GM10248 (cell line): ENCODE results near the gene DCAF10.

Source experiments
- CTCF ChIA-PET: fragments of 300-600 bp; sonication (Branson Sonifier 250); formaldehyde crosslinking; extraction: SDS; loops from one replicate; lab custom pipeline; 2021; ENCODE audit warnings: antibody characterized with exemption; lab: Yijun Ruan, JAX
- POLR2A ChIA-PET: fragments of 350-650 bp; sonication (Branson Sonifier 250); formaldehyde crosslinking; extraction: SDS; loops from one replicate; lab custom pipeline; 2020; ENCODE audit warnings: antibody characterized with exemption; lab: Yijun Ruan, JAX
- DNase-seq: peaks from one replicate; pipeline ENCODE4 v3.0.0; 2012; ENCODE audit errors: extremely low spot score
- TF ChIP-seq, protein P1 (sequence below): IDR thresholded peaks from 2 replicates; pipeline ENCODE4 v1.5.1; 2012; ENCODE audit warnings: mild to moderate bottlenecking, low read depth; ENCODE audit errors: extremely low read depth, missing control alignments, control extremely low read depth

Gene DCAF10

DNA sequence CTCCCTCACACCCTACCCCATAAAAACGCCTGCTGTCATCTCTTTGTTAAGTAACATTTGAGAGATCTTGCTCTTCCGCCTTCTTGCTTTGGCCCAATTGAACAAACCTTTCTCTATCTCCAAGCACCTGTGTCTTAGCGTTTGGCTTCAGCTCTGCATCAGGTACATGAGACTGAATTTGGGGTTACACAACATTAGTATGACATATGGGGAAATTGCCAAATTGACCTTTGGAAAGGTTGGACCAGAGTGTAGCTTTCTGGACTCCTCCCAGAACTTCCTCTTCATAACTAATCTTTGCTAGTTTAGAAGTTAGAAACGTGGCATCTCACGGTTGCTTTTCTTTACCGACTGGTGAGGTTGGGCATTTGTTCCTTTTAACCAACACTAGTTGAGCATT is 12.3 kb upstream of the DCAF10 start:
- CTCF ChIA-PET: no interaction called here

DNA sequence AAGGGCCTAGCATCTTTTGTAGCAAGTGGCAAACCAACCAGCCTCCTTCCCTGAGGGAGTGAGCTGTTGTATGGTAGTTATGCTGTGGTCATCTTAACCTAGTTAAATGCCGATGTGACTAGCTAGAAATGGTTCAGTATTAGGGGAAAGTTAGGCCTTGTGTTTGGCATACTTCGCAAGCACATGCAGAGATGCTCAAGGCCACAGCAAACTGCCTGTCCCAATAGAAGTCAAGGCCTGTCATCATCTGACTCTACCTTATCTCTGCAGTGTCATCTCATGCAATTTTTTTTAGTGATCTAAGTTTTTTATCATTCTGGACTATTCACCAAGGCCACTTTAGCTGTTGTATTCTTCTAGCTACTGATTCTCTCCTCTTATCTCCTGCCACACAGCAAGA is 10.5 kb upstream of the DCAF10 start:
- ChIA-PET POLR2A (no interaction called here), CTCF (interaction anchor here (1.0 to 1.3 kb wide), 2 partner anchors 9 to 21 kb away, joined by 4 read pairs; no protein-coding TSS in a partner anchor)
- no peak for DNase-seq
- TF ChIP-seq, protein P1, sequence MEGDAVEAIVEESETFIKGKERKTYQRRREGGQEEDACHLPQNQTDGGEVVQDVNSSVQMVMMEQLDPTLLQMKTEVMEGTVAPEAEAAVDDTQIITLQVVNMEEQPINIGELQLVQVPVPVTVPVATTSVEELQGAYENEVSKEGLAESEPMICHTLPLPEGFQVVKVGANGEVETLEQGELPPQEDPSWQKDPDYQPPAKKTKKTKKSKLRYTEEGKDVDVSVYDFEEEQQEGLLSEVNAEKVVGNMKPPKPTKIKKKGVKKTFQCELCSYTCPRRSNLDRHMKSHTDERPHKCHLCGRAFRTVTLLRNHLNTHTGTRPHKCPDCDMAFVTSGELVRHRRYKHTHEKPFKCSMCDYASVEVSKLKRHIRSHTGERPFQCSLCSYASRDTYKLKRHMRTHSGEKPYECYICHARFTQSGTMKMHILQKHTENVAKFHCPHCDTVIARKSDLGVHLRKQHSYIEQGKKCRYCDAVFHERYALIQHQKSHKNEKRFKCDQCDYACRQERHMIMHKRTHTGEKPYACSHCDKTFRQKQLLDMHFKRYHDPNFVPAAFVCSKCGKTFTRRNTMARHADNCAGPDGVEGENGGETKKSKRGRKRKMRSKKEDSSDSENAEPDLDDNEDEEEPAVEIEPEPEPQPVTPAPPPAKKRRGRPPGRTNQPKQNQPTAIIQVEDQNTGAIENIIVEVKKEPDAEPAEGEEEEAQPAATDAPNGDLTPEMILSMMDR: no peak

More for the DNA sequence above, 12.3 kb upstream of the DCAF10 start:
- POLR2A ChIA-PET: no interaction called here
- no peak for DNase-seq
- TF ChIP-seq, protein P1: no peak

DNA sequence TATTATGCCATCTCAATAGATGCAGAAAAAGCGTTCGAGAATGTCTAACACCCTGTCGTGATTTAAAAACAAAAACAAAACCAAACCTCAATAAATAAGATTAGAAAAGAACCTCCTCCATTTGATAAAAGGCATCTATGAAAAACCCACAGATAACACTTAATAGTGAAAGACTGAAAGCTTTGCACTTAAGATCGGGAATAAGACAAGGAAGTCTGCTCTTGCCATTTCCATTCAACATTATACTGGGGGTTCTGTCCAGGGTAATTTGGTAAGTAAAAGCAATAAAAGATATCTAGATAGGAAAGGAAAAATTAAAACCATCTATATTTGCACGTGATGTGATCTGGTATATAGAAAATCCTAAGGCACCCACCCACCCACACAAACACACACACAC is 8.5 kb upstream of the DCAF10 start:
- POLR2A ChIA-PET: no interaction called here
- DNase-seq: no peak
- TF ChIP-seq, protein P1: no peak
- CTCF ChIA-PET: no interaction called here

DNA sequence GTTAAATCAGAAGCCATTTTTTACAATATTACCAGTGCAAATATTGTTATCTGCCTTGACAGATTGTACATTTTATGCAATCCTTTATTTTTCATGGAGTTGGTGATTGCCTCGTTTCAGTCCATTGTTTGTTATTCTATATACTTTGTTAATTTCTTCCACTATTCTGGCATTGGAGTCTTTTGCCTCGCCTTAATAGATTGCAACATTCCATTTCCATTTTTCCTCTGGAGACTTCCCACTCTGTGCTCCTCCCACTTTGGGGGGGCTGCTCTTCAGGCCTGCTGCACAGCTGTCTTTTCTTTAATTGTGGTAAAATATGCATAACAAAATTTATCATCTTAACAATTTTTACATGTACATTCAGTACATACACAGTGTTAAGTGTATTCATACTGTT is 4.4 kb upstream of the DCAF10 start:
- DNase-seq: no peak
- CTCF ChIA-PET: interaction anchor here (1.4 to 2.0 kb wide), 2 partner anchors 11 to 14 kb away, joined by 4 read pairs; partner anchors contain the start of gene EXOSC3
- POLR2A ChIA-PET: no interaction called here
- TF ChIP-seq, protein P1: no peak

DNA sequence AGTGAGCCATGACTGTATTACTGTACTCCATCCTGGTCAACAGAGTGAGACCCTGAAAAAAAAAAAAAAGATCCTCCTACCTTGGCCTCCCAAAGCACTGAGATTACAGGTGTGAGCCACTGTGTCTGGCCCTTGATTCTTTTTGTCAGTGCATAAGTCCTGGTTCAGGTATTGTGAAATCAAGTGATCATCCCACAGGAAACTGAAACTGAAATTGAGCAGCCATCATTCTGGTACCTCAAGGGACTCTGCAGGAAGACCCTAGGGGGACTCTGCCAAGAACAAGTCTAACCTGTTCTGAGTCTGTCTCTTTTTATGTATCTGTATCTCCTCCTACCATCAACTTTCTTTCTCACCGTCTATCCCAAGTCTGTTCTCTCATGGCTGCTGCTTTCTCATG is 1.9 kb upstream of the DCAF10 start:
- ChIA-PET CTCF (no interaction called here), POLR2A (no interaction called here)
- TF ChIP-seq, protein P1: no peak
- DNase-seq: no peak

DNA sequence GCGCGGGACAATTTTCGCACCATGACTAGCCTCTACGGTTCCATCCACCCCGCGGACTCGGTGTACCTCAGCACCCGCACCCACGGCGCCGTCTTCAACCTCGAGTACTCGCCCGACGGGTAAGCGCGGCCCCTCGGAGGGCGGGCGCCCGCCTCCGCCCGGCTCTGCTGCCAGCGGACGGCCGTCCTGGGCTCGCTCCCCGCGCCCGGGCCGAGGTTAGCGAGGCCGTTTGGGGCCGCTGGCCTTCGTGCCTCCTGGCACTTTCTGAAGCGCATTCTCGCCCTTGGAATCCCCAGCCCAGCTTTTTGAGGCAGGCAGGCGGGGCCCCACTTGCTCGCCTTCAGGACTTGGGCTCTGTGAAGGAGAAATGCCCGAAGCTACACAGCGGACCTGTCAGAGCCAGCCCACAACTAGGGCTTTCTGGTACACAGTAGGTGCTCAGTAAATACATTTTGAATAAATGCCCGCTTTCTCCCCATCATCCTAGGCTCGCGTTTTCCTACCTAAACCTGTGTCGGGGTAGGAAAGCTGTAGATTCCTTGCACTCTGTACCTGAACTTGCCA is 772 bp downstream of the DCAF10 start:
- ChIA-PET CTCF (interaction anchor here (1.1 to 1.4 kb wide), 2 partner anchors 16 to 103 kb away, joined by 3 to 5 read pairs; partner anchors contain the start of gene EXOSC3), POLR2A (interaction anchor here (0.6 kb wide), 1 partner anchor 32 kb away, joined by 5 read pairs; no protein-coding TSS in a partner anchor)
- TF ChIP-seq, protein P1: no peak
- DNase-seq: peak; percentile 55
